Measurements from ENCODE around the gene TLK2.
"Not testable (repeated sequence)": the region's sequence is repeated elsewhere in the genome, so short reads cannot be mapped to it uniquely, and the experiment has no call there.

TLK2 gene

DNA sequence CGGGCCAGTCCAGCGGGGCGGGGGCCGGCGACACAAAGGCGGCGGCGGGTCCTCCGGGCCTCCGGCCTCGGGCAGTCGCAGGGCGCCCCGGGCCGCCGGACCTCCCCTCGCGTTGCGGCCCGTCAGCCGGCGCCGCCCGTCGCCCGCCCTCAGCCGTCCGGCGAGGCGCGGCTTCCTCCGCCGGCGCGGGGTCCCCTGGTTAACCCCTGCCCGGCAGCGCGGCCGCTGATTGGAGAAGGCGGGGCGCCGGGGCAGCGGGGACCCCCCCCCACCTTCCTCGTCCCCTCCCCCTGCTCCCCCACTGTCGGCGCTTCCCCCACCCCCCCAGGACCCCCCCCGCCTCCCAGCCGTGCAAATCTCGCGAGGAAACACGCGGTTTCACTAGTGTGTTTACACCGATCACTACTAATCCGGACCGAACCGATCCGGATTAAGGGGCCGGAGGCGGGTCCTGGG, at the start of gene TLK2:
TSS of gene TLK2 (plus strand) at position 402 of the 456 bp plus-strand sequence. CDS start 2,301 bp downstream, outside the sequence.
- peak; percentile 83 for DNase-seq (ENCODE audit: low spot score)

DNA sequence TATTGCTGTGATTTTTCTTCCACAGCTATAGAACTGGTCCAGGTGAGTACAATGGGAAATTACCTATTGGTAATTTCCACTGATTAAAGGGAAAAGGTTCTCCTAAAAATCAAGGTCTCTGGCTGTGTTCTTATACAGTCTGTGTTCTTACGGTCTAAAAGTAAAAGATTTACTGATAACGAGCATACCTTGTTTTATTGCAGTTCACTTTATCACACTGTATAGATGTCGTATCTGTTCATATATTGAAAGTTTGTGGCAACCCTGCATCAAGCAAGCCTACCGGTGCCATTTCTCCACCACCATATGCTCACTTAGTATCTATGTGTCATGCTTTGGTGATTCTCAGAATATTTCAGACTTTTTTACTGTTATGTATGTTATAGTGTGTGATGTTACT, 43.4 kb upstream of the TLK2 start:
- DNase-seq (ENCODE audit: low spot score): not testable (repeated sequence)

DNA sequence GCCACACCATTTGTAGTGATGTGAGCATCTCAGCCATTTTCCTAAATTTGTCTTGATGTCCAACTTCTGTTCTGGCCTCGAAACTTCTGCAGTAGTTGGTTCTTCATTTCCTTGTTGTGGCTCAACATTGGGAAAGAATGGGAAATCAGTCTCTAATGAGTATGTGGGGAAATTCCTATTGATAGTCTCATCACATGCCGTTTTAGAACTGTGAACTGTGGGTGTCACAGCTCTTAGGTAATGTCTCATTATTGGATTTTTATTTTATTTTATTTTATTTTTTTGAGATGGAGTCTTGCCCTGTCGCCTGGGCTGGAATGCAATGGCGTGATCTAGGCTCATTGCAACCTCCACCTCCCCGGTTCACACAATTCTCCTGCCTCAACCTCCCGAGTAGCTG, 37.4 kb upstream of the TLK2 start:
- DNase-seq (ENCODE audit: low spot score): not testable (repeated sequence)

DNA sequence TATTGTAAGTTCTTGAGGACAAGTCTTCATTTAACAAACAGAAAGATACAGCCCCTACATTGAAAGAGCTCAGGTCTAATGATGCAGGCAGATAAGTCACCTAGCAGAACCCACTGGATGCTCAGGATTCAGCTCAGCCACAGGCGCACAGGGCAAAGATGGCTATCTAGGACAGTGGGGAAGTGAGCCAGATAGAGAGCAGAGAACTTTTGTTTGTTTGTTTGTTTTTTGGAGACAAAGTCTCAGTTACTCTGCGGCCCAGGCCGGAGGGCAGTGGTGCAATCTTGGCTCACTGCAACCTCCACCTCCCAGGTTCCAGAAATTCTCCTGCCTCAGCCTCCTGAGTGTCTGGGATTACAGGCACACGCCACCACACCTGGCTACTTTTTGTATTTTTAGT, 34.6 kb upstream of the TLK2 start:
- no peak for DNase-seq (ENCODE audit: low spot score)

DNA sequence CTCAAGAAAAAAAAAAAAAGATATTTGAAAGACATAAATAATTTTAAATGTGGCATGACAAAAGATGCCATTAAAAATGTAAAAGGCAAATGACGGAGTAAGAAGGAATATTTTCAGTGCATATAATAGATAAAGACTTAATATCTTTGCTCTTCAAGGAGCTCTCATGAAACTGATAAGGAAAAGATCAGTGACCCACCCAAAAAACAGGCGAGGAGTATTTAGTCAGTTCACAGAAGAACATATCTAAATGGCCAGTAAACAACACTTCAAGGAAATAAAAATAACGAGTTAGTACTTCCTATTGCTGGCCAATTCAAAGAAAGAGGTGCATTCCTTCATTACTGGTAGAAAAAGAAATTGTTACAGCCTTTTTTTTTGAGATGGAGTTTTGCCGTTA, 32.8 kb upstream of the TLK2 start:
- not testable (repeated sequence) for DNase-seq (ENCODE audit: low spot score)

DNA sequence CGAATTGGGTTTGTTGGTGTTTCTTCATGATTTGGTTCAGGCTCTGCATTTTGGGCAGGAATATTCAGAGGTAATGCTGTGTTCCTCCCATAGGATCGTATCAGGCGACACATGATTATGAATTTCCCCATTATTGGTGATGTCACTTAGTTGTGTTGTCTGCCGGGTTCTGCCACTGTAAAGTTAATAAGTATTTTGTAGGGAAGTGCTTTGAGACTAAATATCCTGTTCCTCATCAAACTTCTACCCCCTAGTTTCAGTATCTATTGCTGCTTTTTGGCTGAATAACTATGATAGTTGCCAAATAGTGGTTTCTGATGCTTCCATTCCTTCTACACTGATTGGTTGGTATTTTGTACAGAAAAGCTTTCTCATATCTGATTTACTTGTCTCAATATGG, 26.4 kb upstream of the TLK2 start:
- DNase-seq (ENCODE audit: low spot score): not testable (repeated sequence)

DNA sequence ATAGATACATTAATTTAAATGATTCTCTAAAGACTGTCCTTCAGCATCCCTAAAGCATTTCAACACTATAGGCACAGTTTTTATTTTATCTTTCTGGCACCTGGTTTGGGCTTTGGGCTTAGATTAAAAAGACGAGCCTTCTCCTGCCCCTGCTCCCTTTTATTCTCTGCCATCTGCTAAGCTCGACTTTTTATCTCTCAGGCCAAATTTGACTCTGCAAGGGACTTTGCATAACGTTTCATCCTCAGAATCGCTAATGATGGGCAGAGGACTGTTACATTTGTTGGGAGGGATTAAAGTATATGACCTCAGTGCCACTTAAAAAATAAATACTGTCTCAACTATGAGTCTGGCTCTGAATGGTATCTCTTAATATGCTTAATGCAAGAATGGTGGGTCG, 25.6 kb upstream of the TLK2 start:
- DNase-seq (ENCODE audit: low spot score): not testable (repeated sequence)

DNA sequence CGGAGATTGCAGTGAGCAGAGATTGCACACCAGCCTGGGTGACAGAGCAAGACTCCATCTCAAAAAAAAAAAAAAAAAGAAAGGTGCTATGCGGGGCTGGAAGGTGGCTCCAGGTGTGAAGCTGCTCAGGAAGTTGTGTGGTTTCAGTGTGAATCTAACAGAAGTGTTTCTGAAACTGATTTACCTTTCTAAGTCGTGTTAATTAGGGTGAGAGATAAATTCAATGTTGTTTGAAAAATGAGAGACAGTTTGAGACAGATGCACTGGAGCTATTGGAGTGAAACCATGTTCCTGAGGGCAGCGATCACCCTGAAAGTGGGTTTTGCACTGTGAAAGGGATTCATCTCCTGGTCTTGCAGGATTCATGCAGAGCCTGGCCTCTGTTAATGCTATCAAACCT, 25.0 kb upstream of the TLK2 start:
- DNase-seq (ENCODE audit: low spot score): not testable (repeated sequence)

DNA sequence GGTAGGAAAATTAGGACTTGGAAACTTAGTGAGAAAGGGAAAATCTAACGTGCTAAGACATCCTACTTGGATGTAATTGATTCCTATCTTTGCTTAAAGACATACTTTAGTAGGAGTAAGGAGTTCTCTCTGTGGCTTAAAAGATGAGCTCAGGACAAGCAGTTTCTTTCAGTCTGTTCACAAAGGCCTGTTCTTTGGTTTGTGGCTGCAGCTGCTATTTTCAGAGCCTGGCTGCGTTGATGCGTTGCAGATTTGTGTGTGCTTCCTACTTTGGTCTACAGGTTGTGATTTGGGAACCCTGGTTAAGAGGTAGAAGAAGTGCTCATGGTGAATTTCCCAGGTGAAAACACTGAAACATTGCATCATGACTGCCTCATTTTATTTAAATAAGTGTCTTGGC, 24.5 kb upstream of the TLK2 start:
- DNase-seq (ENCODE audit: low spot score): not testable (repeated sequence)

DNA sequence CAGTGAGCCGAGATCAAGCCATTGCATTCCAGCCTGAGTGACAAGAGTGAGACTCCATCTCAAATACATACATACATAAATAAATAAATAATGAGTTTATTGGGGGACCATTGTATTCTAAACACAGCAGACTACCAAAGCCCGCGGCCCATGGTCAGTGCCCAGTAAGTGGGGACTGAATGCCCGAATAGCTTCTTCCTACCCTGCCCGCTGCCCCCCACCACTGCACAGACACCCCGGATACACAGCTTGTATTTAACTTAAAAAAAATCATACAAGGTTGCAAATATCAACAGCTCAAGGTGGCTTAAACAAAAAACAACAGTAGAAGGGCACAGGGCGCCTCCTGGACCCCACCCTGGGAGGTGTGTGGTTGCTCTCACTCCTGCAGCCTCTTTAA, 22.6 kb upstream of the TLK2 start:
- no peak for DNase-seq (ENCODE audit: low spot score)

DNA sequence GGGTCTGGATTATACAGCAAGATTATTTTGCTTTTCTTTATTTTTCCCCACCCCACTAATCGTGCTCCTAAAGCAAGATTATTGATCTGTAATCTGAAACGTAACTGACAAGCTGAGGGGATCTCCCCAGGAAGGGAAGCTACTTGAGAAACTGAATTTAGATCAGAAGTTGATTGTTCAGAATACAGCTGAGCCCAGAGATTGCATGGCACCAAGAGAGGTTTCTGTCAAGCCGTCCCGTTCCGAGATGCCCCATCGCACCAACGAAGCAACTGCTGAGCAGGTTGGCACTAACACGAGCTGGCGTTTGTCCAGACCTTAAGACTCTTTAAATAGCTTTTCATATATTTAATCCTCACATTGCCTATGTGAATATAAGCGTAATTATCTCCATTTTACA, 20.1 kb upstream of the TLK2 start:
- not testable (repeated sequence) for DNase-seq (ENCODE audit: low spot score)

DNA sequence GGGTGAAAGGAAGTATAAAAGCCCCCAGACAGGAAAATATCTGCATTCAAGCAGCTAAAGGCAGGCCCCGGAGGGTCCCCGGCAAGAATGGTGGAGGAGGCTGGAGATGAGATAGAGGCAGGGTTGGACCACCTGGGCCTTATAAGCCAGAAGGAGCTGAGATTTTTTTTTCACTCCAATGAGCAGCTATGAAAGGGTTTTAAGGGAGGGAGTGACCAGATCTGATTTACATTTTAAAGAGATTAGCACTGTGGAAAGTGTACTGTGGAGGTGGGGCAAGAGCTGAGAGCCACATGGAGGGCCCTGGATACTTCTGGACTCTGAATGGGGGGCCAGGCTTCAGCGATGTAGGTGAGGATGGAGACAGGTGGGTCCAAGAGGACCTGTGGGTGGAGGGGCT, 14.2 kb upstream of the TLK2 start:
- DNase-seq (ENCODE audit: low spot score): not testable (repeated sequence)

DNA sequence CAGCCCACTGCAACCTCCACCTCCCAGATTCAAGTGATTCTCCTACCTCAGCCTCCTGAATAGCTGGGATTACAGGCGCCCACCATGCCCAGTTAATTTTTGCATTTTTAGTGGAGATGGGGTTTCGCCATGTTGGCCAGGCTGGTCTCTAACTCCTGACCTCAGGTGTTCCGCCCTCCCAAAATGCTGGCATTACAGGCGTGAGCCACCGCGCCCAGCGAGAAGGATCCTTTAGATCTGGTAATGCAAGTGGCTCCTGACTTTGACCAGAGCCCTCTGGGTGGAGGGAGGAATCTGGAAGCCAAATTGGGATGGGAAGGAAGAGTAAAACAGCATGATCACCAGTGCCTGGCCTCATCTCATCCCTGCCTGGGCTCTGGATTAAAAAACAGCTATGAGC, 13.4 kb upstream of the TLK2 start:
- not testable (repeated sequence) for DNase-seq (ENCODE audit: low spot score)

DNA sequence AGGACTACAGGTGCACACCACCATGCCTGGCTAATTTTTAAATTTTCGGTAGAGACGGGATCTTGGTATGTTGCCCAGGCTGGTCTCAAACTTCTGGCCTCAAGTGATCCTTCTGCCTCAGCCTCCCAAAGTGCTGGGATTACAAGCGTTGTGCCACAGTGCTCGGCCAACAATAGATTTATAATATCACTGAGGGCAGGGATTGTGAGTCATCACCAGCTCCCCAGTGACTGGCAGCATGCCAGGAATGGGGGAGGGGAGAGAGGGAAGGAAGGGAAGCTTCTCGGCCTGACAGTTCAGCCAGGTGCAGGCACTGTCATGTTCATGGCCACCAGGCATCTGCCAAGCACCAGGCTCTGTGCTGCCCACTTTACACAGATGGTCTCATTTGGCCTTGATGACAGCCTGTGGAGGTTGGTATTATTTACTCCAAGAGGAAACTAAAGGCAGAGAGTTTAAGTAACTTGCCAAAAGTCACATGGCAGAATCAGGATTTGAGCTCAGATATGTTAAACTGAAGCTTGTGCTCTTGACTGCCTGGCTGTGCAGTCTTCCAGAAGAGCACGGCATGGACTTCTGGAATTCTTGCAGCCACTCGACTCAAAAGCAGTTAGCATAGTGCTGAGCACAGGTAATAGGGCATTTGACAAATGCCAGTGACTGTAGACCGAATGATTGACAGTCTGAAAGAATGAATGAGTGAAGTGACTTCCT, 7.8 kb upstream of the TLK2 start:
- DNase-seq (ENCODE audit: low spot score): peak; percentile 39

DNA sequence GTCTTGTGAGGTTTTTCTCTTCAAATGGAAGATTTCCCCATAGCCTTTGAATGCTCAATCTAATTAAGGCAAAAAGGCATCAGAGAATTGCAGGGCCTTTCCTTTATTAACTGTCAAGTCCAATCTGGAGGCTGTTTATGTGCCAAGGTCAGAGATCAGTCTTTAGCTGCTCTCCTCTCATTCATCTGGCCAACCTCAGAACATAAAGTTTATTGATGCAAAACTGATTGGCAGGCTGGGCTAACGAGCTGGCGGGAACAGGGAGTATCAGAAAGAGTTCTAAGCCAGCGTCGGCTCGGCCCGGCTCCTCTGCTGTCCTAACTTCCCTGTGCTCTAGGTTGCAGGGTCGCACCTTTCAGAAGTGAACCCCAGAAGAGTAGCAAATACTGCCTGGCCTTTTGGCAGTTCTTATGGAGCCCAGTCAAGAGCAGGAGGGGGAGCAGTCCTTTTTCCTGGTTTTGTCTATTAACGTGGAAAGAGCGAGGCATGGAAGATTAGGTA, 7.2 kb upstream of the TLK2 start:
- not testable (repeated sequence) for DNase-seq (ENCODE audit: low spot score)

DNA sequence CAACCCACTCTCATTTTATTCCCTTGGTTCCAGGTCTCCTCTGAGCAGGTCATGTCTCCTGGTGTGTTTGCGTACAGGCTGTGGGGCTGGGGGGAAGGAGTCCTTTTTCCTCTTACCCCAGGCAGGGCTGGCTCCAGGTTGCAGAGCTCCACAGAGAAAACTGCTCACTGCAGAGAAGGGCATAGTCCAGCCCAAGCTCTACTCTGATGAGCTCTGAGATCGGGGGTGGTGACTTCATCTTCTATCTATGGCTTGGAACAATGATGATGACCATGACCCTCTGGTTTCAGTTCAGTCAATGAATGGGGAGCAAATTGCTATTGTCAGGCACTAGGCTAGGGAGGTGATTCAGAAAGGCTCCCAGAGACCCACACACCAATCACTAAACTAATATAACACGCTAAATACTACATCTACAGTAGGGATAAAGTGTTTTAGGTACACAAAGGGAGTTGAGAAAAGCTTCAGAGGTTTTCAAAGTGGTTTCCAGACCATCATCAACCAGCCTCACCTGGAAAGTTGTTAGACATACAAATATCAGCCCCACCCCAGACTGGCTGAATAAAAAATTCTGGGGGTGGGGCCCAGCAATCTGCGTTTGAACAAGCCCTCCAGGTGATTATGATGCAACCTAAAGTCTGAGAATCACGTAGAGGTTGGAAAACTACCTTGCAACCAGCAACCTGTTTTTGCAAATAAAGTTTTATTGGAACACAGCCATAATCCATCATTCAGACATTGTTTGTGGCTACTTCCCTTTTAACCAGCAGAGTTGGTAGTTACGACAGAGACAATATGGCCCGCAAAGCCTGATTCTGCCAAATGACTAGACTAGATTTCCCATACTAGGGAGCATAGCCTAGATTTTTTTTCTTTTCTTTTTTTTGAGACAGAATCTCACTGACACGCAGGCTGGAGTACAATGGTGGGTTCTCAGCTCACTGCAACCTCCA, 5.3 kb upstream of the TLK2 start:
- DNase-seq (ENCODE audit: low spot score): not testable (repeated sequence)

DNA sequence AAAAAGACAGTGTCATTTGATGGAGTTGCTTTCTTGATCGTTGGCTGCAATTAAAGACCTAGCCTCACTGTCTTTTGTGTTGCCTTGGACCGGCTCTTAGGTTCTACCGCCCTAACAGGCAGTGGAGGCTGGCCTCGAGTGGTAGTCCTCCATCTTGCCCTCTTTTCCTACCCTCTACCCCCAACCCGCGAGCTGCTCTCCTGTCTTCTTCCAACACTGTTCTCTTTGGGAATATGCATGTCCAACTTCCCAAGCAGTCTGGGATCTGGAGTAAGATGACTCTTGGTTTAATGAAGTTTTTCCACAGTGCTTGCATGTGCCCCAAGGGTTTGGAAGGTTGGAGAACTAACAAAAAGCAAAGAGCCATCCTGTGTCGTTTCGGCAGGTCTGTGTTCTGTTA, 1.5 kb upstream of the TLK2 start:
- DNase-seq (ENCODE audit: low spot score): not testable (repeated sequence)

DNA sequence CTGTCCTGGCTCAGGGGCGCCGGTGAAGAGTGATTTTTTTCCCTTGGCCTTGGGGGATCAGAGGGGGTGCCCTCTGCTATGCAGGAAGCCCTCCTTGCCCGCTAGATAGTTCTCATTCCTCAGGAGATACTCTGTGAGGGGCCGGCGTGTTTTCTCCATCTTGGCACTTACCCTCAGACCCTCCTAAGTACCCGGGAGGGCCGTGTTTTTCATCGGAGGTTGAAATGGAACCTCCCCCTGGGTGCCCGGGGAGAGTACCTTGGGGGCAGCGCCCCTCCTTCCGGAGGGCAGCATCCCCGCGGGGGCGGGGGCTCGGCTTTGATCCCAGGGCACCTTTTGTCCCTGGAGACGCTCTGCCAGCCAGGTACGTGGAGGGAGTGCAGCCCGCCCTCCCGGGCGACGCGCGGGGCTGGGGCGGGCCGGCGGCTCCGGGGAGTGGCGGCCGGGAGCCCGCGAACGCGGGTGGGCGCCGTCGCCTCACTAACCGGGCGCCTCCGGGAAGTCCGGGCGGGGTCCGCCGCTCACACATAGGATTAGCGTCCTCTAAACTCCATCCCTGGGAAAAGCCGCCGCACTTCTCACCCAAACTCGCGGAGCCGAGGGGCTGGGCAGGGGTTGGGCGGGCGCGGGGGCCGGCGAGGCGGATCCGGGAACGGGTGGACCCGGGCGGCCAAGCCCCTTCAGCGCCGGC, 762 bp upstream of the TLK2 start:
- not testable (repeated sequence) for DNase-seq (ENCODE audit: low spot score)

DNA sequence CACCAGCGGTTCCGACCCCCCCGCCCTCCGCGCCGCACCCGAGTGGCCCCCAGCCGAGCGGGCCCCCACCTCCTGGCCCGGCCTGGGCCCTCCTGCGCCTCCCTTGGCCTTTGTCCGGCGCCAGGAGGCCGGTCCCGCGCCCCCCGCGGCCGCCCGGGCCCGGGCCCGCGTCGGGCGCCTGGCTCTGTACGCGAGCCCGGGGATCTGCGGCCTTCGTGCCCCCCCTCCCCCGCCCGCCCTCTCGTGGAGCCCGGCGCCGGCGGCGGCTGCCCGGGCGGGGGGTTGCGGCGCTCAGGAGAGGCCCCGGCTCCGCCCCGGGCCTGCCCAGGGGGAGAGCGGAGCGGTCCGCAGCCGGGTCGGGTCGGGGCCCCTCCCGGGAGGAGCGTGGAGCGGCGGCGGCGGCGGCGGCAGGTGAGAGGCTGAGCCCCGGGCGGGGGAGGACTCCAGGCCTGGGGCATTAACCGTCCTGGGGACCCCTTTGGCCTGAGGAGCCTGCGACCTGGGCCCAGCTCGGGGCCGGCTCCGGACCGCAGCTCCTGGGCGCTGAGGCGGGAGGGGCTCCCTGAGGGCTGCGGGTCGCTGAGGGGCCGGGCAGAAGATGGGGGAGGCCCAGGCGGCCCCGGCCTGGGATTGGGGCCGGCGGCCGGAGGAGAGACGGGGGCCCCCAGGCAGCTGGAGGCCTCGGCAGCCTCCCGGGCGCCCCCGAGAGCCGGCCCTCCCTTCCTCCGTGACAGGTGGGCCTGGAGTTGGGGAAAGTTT, 434 bp downstream of the TLK2 start:
- DNase-seq (ENCODE audit: low spot score): not testable (repeated sequence)

DNA sequence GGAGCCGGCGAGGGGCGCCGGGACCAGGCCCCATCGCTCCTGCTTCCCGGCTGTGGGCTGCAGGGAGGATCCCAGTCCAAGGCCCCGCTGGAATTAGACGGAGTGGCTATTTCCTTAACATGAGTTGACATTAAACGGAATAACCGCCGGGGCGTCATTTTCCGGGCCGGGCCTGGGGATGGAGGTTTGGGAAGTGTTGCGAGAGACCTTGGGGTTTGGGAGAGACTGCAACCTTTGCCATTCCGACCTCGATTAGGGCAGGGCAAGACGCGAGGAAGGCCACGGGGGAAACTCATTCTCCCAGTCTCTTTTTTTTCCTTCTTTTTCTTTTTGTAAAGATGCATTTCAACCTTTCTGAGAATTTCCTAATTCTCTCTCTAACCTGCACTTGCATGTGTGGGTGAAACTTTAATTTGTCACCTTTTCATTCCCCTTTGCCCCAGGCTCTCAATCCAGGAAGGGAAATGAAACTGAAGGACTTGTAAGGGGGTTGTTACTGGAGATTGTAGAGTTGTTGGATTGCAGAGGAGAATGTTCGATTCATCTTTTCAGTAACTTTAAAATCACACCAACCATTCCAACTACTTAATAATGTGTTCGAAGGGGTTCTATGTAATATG, 1.1 kb downstream of the TLK2 start:
- DNase-seq (ENCODE audit: low spot score): peak; percentile 25

DNA sequence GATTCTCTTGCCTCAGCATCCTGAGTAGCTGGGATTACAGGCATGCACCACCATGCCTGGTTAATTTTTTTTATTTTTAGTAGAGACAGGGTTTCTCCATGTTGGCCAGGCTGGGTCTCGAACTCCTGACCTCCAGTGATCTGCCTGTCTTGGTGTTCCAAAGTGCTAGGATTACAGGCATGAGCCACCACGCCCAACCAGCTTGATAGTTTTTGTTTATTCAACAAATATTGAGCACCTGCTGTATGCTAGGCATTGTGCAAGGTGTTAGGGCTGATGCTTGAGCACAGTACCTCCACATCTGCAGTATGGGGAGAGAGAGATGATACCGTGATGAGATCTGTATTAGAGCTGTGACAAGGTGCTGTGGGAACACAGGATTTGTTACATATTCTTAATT, 3.9 kb downstream of the TLK2 start:
- not testable (repeated sequence) for DNase-seq (ENCODE audit: low spot score)

Measured in RKO (cell line).